Prostate gland (tissue), 2 donors: ENCODE data around the gene OSBPL8.

Experiments used
- POLR2A ChIP-seq: fragments of 450-650 bp; IDR thresholded peaks from one replicate; pipeline ENCODE4 v1.6.1; 2016; ENCODE audit warnings: antibody characterized with exemption, mild to moderate bottlenecking
- TF ChIP-seq, protein P1 (sequence below), 4 experiments: fragments of 200-600 bp in 2 of 4; fragments of 450-650 bp in 2 of 4; sonication (generic) in 2 of 4; IDR thresholded peaks; 1 replicate in 3 of 4; 2 replicates in 1 of 4; pipeline ENCODE4 v1.5.1; 2016 to 2019; ENCODE audit warnings: antibody characterized with exemption in 4 of 4, mild to moderate bottlenecking in 2 of 4, moderate library complexity in 2 of 4

DNA sequence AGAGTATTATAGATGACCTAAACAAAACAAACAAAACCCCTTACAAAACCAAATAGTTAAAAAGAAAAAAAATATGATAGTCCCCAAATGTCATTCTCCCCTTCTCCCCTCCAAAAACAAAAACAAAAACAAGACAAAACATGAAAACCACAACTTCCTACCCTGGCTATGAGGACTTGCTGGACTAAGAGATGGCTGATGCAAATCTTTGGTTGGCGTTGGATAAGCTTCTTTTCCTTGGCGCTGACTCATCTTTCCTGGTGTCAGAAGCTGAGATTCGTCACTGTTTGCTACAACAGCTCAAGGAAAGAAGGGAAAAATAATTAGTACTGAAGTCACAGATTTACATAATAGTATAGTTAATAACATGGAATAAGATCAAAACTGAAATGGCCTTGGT is 108.9 kb downstream of the OSBPL8 start:
- TF ChIP-seq, protein P1, sequence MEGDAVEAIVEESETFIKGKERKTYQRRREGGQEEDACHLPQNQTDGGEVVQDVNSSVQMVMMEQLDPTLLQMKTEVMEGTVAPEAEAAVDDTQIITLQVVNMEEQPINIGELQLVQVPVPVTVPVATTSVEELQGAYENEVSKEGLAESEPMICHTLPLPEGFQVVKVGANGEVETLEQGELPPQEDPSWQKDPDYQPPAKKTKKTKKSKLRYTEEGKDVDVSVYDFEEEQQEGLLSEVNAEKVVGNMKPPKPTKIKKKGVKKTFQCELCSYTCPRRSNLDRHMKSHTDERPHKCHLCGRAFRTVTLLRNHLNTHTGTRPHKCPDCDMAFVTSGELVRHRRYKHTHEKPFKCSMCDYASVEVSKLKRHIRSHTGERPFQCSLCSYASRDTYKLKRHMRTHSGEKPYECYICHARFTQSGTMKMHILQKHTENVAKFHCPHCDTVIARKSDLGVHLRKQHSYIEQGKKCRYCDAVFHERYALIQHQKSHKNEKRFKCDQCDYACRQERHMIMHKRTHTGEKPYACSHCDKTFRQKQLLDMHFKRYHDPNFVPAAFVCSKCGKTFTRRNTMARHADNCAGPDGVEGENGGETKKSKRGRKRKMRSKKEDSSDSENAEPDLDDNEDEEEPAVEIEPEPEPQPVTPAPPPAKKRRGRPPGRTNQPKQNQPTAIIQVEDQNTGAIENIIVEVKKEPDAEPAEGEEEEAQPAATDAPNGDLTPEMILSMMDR (IDR thresholded peaks at IDR 0.05) = no peak
- no peak for TF ChIP-seq POLR2A
